WTC11 (cell line): ENCODE data around the gene PAPPA2. TPM values are rescaled to one million over a fixed set of nuclear protein-coding genes. Genes with fewer than 3 reads are reported as not detected.

Source experiments
- ATAC-seq: fragments of 200-7000 bp; cut with Tn5 transposase; 2 replicates; pipeline ENCODE4 v1.10.0; 2021; ENCODE audit warnings: mild to moderate bottlenecking, moderate library complexity
- CTCF ChIA-PET: fragments of 300-600 bp; sonication (Branson Sonifier 250); formaldehyde crosslinking; loops from one replicate; lab custom pipeline; 2021; ENCODE audit warnings: antibody characterized with exemption; lab: Charles Lee
- POLR2A ChIA-PET: fragments of 350-600 bp; sonication (Branson Sonifier 250); formaldehyde crosslinking; loops from one replicate; lab custom pipeline; 2021; ENCODE audit warnings: antibody characterized with exemption; lab: Charles Lee
- DNase-seq: peaks from one replicate; pipeline ENCODE4 v3.0.0; 2021; ENCODE audit warnings: low spot score
- H3K27ac Mint-ChIP-seq: 2 replicates; pipeline ENCODE4 v1.8.0; 2021; ENCODE audit warnings: mixed read lengths
- H3K27me3 Mint-ChIP-seq: 2 replicates; pipeline ENCODE4 v1.8.0; 2021; ENCODE audit warnings: low read depth, mild to moderate bottlenecking, moderate library complexity, mixed read lengths
- H3K36me3 Mint-ChIP-seq: 2 replicates; pipeline ENCODE4 v1.8.0; 2021; ENCODE audit warnings: mixed read lengths
- H3K4me1 Mint-ChIP-seq: 2 replicates; pipeline ENCODE4 v1.8.0; 2022; ENCODE audit warnings: mixed read lengths
- H3K4me3 Mint-ChIP-seq: 2 replicates; pipeline ENCODE4 v1.8.0; 2021; ENCODE audit warnings: mild to moderate bottlenecking, moderate library complexity, mixed read lengths
- H3K9me3 Mint-ChIP-seq: 2 replicates; pipeline ENCODE4 v1.8.0; 2021; ENCODE audit warnings: mixed read lengths
- ATF1 ChIP-seq: sonication (generic); formaldehyde crosslinking; IDR thresholded peaks from 2 replicates; pipeline ENCODE4 v1.8.1; 2023; ENCODE audit warnings: mild to moderate bottlenecking, moderate library complexity, missing genetic modification reagents
- CREM ChIP-seq: sonication (generic); formaldehyde crosslinking; IDR thresholded peaks from 2 replicates; pipeline ENCODE4 v1.8.1; 2022; ENCODE audit warnings: mild to moderate bottlenecking, missing genetic modification reagents, moderate library complexity
- CTCF ChIP-seq: fragments of 200-600 bp; IDR thresholded peaks from 2 replicates; pipeline ENCODE4 v1.8.0; 2022; ENCODE audit warnings: antibody characterized with exemption
- E2F4 ChIP-seq: sonication (generic); formaldehyde crosslinking; IDR thresholded peaks from 2 replicates; pipeline ENCODE4 v1.8.1; 2022; ENCODE audit warnings: low read depth, mild to moderate bottlenecking, moderate library complexity, missing genetic modification reagents, borderline replicate concordance
- E2F5 ChIP-seq: sonication (generic); formaldehyde crosslinking; IDR thresholded peaks from 2 replicates; pipeline ENCODE4 v1.8.1; 2022; ENCODE audit warnings: mild to moderate bottlenecking, moderate library complexity, missing genetic modification reagents
- ERG ChIP-seq: fragments of 250-450 bp; sonication (Bioruptor Pico); IDR thresholded peaks from 2 replicates; pipeline ENCODE4 v1.8.0; 2021; ENCODE audit warnings: mild to moderate bottlenecking
- ESRRA ChIP-seq: sonication (generic); formaldehyde crosslinking; IDR thresholded peaks from 2 replicates; pipeline ENCODE4 v1.8.1; 2022; ENCODE audit warnings: mild to moderate bottlenecking, missing genetic modification reagents, borderline replicate concordance
- ETV6 ChIP-seq: sonication (generic); formaldehyde crosslinking; IDR thresholded peaks from 2 replicates; pipeline ENCODE4 v1.8.1; 2022; ENCODE audit warnings: mild to moderate bottlenecking, missing genetic modification reagents
- HMGXB4 ChIP-seq: sonication (generic); formaldehyde crosslinking; IDR thresholded peaks from 2 replicates; pipeline ENCODE4 v1.8.1; 2023; ENCODE audit warnings: mild to moderate bottlenecking, moderate library complexity, missing genetic modification reagents
- JAZF1 ChIP-seq: fragments of 250-450 bp; sonication (Bioruptor Pico); IDR thresholded peaks from 2 replicates; pipeline ENCODE4 v1.9.0; 2021; ENCODE audit warnings: moderate library complexity, mild to moderate bottlenecking, inconsistent platforms
- KAT7 ChIP-seq: sonication (generic); formaldehyde crosslinking; IDR thresholded peaks from 2 replicates; pipeline ENCODE4 v1.8.1; 2023; ENCODE audit warnings: missing genetic modification reagents, mild to moderate bottlenecking, borderline replicate concordance
- NFYB ChIP-seq: sonication (generic); formaldehyde crosslinking; conservative IDR thresholded peaks from 2 replicates; pipeline ENCODE4 v1.8.0; 2022; ENCODE audit warnings: low read depth, missing genetic modification reagents
- NR1H2 ChIP-seq: sonication (generic); formaldehyde crosslinking; IDR thresholded peaks from 2 replicates; pipeline ENCODE4 v1.9.0; 2021; ENCODE audit warnings: mild to moderate bottlenecking, moderate library complexity, missing genetic modification reagents
- OVOL2 ChIP-seq: fragments of 250-450 bp; sonication (Bioruptor Pico); IDR thresholded peaks from 2 replicates; pipeline ENCODE4 v1.9.0; 2021; ENCODE audit warnings: mild to moderate bottlenecking, borderline replicate concordance
- PRRX2 ChIP-seq: fragments of 250-450 bp; sonication (Bioruptor Pico); IDR thresholded peaks from 2 replicates; pipeline ENCODE4 v1.8.0; 2021; ENCODE audit warnings: mild to moderate bottlenecking
- RORB ChIP-seq: fragments of 250-450 bp; sonication (Bioruptor Pico); IDR thresholded peaks from 2 replicates; pipeline ENCODE4 v1.9.0; 2021; ENCODE audit warnings: mild to moderate bottlenecking
- SOX15 ChIP-seq: fragments of 250-450 bp; sonication (Bioruptor Pico); IDR thresholded peaks from 2 replicates; pipeline ENCODE4 v1.9.0; 2021; ENCODE audit warnings: mild to moderate bottlenecking
- SP1 ChIP-seq: sonication (generic); formaldehyde crosslinking; conservative IDR thresholded peaks from 2 replicates; pipeline ENCODE4 v1.8.1; 2022; ENCODE audit warnings: missing genetic modification reagents
- STAT6 ChIP-seq: sonication (generic); formaldehyde crosslinking; conservative IDR thresholded peaks from 2 replicates; pipeline ENCODE4 v1.8.1; 2023; ENCODE audit warnings: mild to moderate bottlenecking, low read depth, missing genetic modification reagents, moderate library complexity
- TP53 ChIP-seq: sonication (generic); formaldehyde crosslinking; IDR thresholded peaks from 2 replicates; pipeline ENCODE4 v1.8.1; 2023; ENCODE audit warnings: mild to moderate bottlenecking, missing genetic modification reagents
- ZNF121 ChIP-seq: sonication (generic); formaldehyde crosslinking; IDR thresholded peaks from 2 replicates; pipeline ENCODE4 v1.8.0; 2023; ENCODE audit warnings: missing genetic modification reagents
- ZNF671 ChIP-seq: fragments of 250-450 bp; sonication (Bioruptor Pico); IDR thresholded peaks from 2 replicates; pipeline ENCODE4 v1.8.0; 2021; ENCODE audit warnings: mild to moderate bottlenecking
- total RNA-seq: library from RNA; stranded (reverse); gene quantifications from 3 replicates; pipeline ENCODE4 v1.2.3, GENCODE V29; 2021

The PAPPA2 gene
- total RNA-seq, 1 experiment from 2014 or later, result 0.74 TPM

GRCh38 chr1:176522310-176522845 lies 59.4 kb downstream of the PAPPA2 start:
- Mint-ChIP-seq H3K27ac (no peak overlapping the region), H3K4me1 (peaks cover 3% of the 10 kb centered on the region), H3K27me3 (no peaks in the 10 kb centered on the region), H3K36me3 (no peaks in the 10 kb centered on the region), H3K9me3 (peaks cover 12% of the 10 kb centered on the region; the same call in 1 of the 2 replicates), H3K4me3 (no peak overlapping the region)
- ChIA-PET CTCF (no interaction called here), POLR2A (no interaction called here)
- no peak for ATAC-seq
- DNase-seq, result no peak
- TF ChIP-seq E2F5 (no peak), ZNF121 (CRISPR knock-in tag) (no peak), ETV6 (CRISPR knock-in tag) (no peak), TP53 (CRISPR knock-in tag) (no peak), JAZF1 (CRISPR knock-in tag) (no peak), E2F4 (no peak), HMGXB4 (CRISPR knock-in tag) (no peak)

GRCh38 chr1:176529395-176530090 lies 66.6 kb downstream of the PAPPA2 start:
- CTCF ChIA-PET, result no interaction called here

GRCh38 chr1:176531036-176531435 lies 68.1 kb downstream of the PAPPA2 start:
- H3K27ac Mint-ChIP-seq, result no peak overlapping the region
- H3K36me3 Mint-ChIP-seq, result no peaks in the 10 kb centered on the region
- no peak for TF ChIP-seq SOX15 (CRISPR knock-in tag)
- no peak for TF ChIP-seq HMGXB4 (CRISPR knock-in tag)
- no peak for TF ChIP-seq CTCF
- no peak for TF ChIP-seq KAT7
- TF ChIP-seq NFYB (CRISPR knock-in tag), result no peak
- no peak for TF ChIP-seq ZNF671 (CRISPR knock-in tag)
- TF ChIP-seq SP1 (CRISPR knock-in tag), result no peak
- no peak for TF ChIP-seq STAT6 (CRISPR knock-in tag)
- no peak for TF ChIP-seq ESRRA (CRISPR knock-in tag)
- no peak for TF ChIP-seq CREM (CRISPR knock-in tag)
- TF ChIP-seq OVOL2 (CRISPR knock-in tag), result no peak
- no peak for TF ChIP-seq ERG (CRISPR knock-in tag)
- H3K4me3 Mint-ChIP-seq, result no peak overlapping the region
- H3K9me3 Mint-ChIP-seq, result peaks cover 9% of the 10 kb centered on the region; the same call in 1 of the 2 replicates
- DNase-seq (no peak), ATAC-seq (no peak)
- H3K27me3 Mint-ChIP-seq, result no peaks in the 10 kb centered on the region
- ChIA-PET CTCF (no interaction called here), POLR2A (interaction anchor here (0.6 kb wide), 1 partner anchor 13 kb away, joined by 7 read pairs; no protein-coding TSS in a partner anchor)
- H3K4me1 Mint-ChIP-seq, result peaks cover 14% of the 10 kb centered on the region

More at GRCh38 chr1:176529395-176530090, 66.6 kb downstream of the PAPPA2 start:
- Mint-ChIP-seq H3K9me3 (peaks cover 13% of the 10 kb centered on the region; the same call in 1 of the 2 replicates), H3K36me3 (no peaks in the 10 kb centered on the region), H3K27ac (no peak overlapping the region), H3K4me1 (peaks cover 14% of the 10 kb centered on the region), H3K27me3 (no peaks in the 10 kb centered on the region), H3K4me3 (no peak overlapping the region)
- POLR2A ChIA-PET, result no interaction called here
- DNase-seq (no peak), ATAC-seq (no peak)
- TF ChIP-seq PRRX2 (CRISPR knock-in tag) (no peak), ATF1 (CRISPR knock-in tag) (no peak), RORB (CRISPR knock-in tag) (no peak), NR1H2 (CRISPR knock-in tag) (no peak), OVOL2 (CRISPR knock-in tag) (no peak)
